HCT116 (cell line): ENCODE measurements around the gene ZCCHC3. TPM values are rescaled to one million over a fixed set of nuclear protein-coding genes. Genes with fewer than 3 reads are reported as not detected.

Experiments
- ATAC-seq: fragments of 200-7000 bp; cut with Tn5 transposase; 2 replicates; pipeline ENCODE4 v1.9.1; 2020; ENCODE audit warnings: mild to moderate bottlenecking, moderate library complexity
- BruUV-seq: library from RNA; stranded (reverse); fragments of 400-500 nt; replicated peaks from 2 replicates; lab custom pipeline; 2021; lab: Mats Ljungman, UMichigan
- CTCF ChIA-PET: fragments of 300-600 bp; sonication (Branson Sonifier 250); formaldehyde crosslinking; loops from one replicate; lab custom pipeline; 2021; ENCODE audit warnings: antibody characterized with exemption; lab: Charles Lee
- POLR2A ChIA-PET: fragments of 300-600, 350-600 bp; sonication (Branson Sonifier 250); formaldehyde crosslinking; loops from one replicate; lab custom pipeline; 2021; ENCODE audit warnings: antibody characterized with exemption; lab: Charles Lee
- RAD21 ChIA-PET, 2 experiments: fragments of 300-600 bp; sonication (Branson Sonifier 250); formaldehyde crosslinking; loops; one replicate each; lab custom pipeline; 2023; ENCODE audit warnings: low total read pairs in 2 of 2; ENCODE audit not compliant: uncharacterized antibody in 2 of 2, unreplicated experiment in 2 of 2, low non-redundant PET in 1 of 2; lab: Charles Lee
- DNase-seq: peaks from one replicate; pipeline ENCODE4 v3.0.0-alpha.2; 2010; ENCODE audit warnings: low read depth, low spot score
- H2AFZ ChIP-seq: fragments of 200-600 bp; shearing (Covaris generic), sonication (generic); 2 replicates; pipeline ENCODE4 v1.6.1; 2017; ENCODE audit warnings: low read depth, mixed run types, mixed read lengths, antibody characterized with exemption, low read length; ENCODE audit not compliant: poor library complexity, severe bottlenecking
- H3K27ac ChIP-seq: 2 replicates; pipeline ENCODE4 v1.5.1; 2012; ENCODE audit warnings: low read depth, low read length
- H3K27me3 ChIP-seq: fragments of 200-600 bp; sonication (generic); 2 replicates; pipeline ENCODE4 v1.6.1; 2016; ENCODE audit warnings: mixed run types, low read length, mixed read lengths; ENCODE audit not compliant: insufficient read depth
- H3K36me3 ChIP-seq, 2 experiments: fragments of 200-500 bp in 1 of 2; fragments of 200-600 bp in 1 of 2; sonication (Bioruptor generic) in 1 of 2; sonication (generic) in 1 of 2; 2 replicates each; pipeline versions ENCODE4 v1.5.1 to v1.6.1; 2014 to 2016; ENCODE audit warnings: low read length in 2 of 2, inconsistent platforms in 1 of 2, mixed read lengths in 1 of 2, mixed run types in 1 of 2; ENCODE audit not compliant: insufficient read depth in 2 of 2, control insufficient read depth in 1 of 2
- H3K4me1 ChIP-seq, 2 experiments: fragments of 200-600 bp in 1 of 2; sonication (generic) in 1 of 2; 2 replicates each; pipeline versions ENCODE4 v1.5.1 to v1.6.1; 2012 to 2017; ENCODE audit warnings: low read length in 2 of 2, inconsistent platforms in 1 of 2, mild to moderate bottlenecking in 1 of 2, mixed read lengths in 1 of 2, mixed run types in 1 of 2, moderate library complexity in 1 of 2; ENCODE audit not compliant: insufficient read depth in 2 of 2, control insufficient read depth in 1 of 2
- H3K4me2 ChIP-seq: fragments of 200-600 bp; sonication (generic); 2 replicates; pipeline ENCODE4 v1.6.1; 2017; ENCODE audit warnings: mixed run types, low read length, mixed read lengths
- H3K4me3 ChIP-seq, 2 experiments: fragments of 200-600 bp in 1 of 2; sonication (generic) in 1 of 2; replicated peaks in 1 of 2; 2 replicates each; pipeline ENCODE4 v1.5.1; 2011 to 2016; ENCODE audit warnings: low read length in 2 of 2, control low read depth in 1 of 2, low read depth in 1 of 2, mild to moderate bottlenecking in 1 of 2, mixed read lengths in 1 of 2, mixed run types in 1 of 2
- H3K79me2 ChIP-seq: fragments of 200-600 bp; sonication (generic); 2 replicates; pipeline ENCODE4 v1.6.1; 2017; ENCODE audit warnings: mild to moderate bottlenecking, mixed run types, low read length, moderate library complexity, mixed read lengths; ENCODE audit not compliant: insufficient read depth
- H3K9ac ChIP-seq: fragments of 200-600 bp; sonication (generic); 2 replicates; pipeline ENCODE4 v1.6.1; 2016; ENCODE audit warnings: low read length, mixed read lengths
- H3K9me2 ChIP-seq: fragments of 200-600 bp; sonication (generic), shearing (Covaris generic); 2 replicates; pipeline ENCODE4 v1.6.1; 2017; ENCODE audit warnings: mixed run types, mild to moderate bottlenecking, moderate library complexity; ENCODE audit not compliant: insufficient read depth
- H3K9me3 ChIP-seq, 2 experiments: fragments of 200-500 bp in 1 of 2; fragments of 200-600 bp in 1 of 2; sonication (Bioruptor generic) in 1 of 2; sonication (generic) in 1 of 2; 2 replicates each; pipeline ENCODE4 v1.6.1; 2014 to 2017; ENCODE audit warnings: low read length in 2 of 2, mixed read lengths in 2 of 2, inconsistent platforms in 1 of 2, low read depth in 1 of 2, mild to moderate bottlenecking in 1 of 2, mixed run types in 1 of 2, moderate library complexity in 1 of 2; ENCODE audit not compliant: control insufficient read depth in 1 of 2, insufficient read depth in 1 of 2
- H4K20me1 ChIP-seq: fragments of 200-600 bp; sonication (generic), shearing (Covaris generic); 2 replicates; pipeline ENCODE4 v1.6.1; 2017; ENCODE audit warnings: mixed run types, mild to moderate bottlenecking, moderate library complexity; ENCODE audit not compliant: insufficient read depth
- CBX3 ChIP-seq: IDR thresholded peaks from 2 replicates; pipeline ENCODE4 v1.6.1; 2012; ENCODE audit warnings: low read depth
- CEBPB ChIP-seq: IDR thresholded peaks from 2 replicates; pipeline ENCODE4 v1.6.1; 2012; ENCODE audit warnings: low read depth
- EGR1 ChIP-seq: IDR thresholded peaks from 2 replicates; pipeline ENCODE4 v1.6.1; 2012; ENCODE audit warnings: low read depth
- ELF1 ChIP-seq: IDR thresholded peaks from 2 replicates; pipeline ENCODE4 v1.6.1; 2012; ENCODE audit warnings: low read depth, borderline replicate concordance
- JUND ChIP-seq: IDR thresholded peaks from 2 replicates; pipeline ENCODE4 v1.6.1; 2012
- POLR2A ChIP-seq: IDR thresholded peaks from 2 replicates; pipeline ENCODE4 v1.7.0; 2011; ENCODE audit warnings: borderline replicate concordance; ENCODE audit not compliant: insufficient read depth, insufficient read length; ENCODE audit errors: extremely low read depth
- POLR2AphosphoS5 ChIP-seq: IDR thresholded peaks from 2 replicates; pipeline ENCODE4 v1.6.1; 2011; ENCODE audit warnings: mild to moderate bottlenecking, low read depth, low read length, moderate library complexity
- RAD21 ChIP-seq: IDR thresholded peaks from 2 replicates; pipeline ENCODE4 v1.6.1; 2012; ENCODE audit warnings: low read depth, mild to moderate bottlenecking
- SRF ChIP-seq: IDR thresholded peaks from 2 replicates; pipeline ENCODE4 v1.6.1; 2012; ENCODE audit warnings: low read depth
- TCF7L2 ChIP-seq: IDR thresholded peaks from 2 replicates; pipeline ENCODE4 v1.7.0; 2011; ENCODE audit warnings: borderline replicate concordance, inconsistent platforms; ENCODE audit not compliant: insufficient read depth, insufficient read length; ENCODE audit errors: extremely low read depth
- YY1 ChIP-seq: IDR thresholded peaks from 2 replicates; pipeline ENCODE4 v1.6.1; 2011; ENCODE audit warnings: low read length, low read depth, moderate library complexity, mild to moderate bottlenecking; ENCODE audit not compliant: insufficient replicate concordance; ENCODE audit errors: extremely low read depth
- ZBTB33 ChIP-seq: IDR thresholded peaks from 2 replicates; pipeline ENCODE4 v1.6.1; 2011; ENCODE audit warnings: mild to moderate bottlenecking, low read length, moderate library complexity; ENCODE audit not compliant: insufficient replicate concordance; ENCODE audit errors: extremely low read depth
- ZFX ChIP-seq: fragments of 450-650 bp; IDR thresholded peaks from 2 replicates; pipeline ENCODE4 v1.6.1; 2017
- intact Hi-C: fragments of 100-400 bp; cut with micrococcal nuclease; formaldehyde crosslinking; loops from 2 replicates; pipeline ENCODE4 v1.10.0; 2022
- total RNA-seq: library from RNA; stranded (reverse); gene quantifications from one replicate; pipeline ENCODE4 v1.2.1, GENCODE V29; 2021; ENCODE audit not compliant: unreplicated experiment
- TF ChIP-seq, protein P1 (sequence below): IDR thresholded peaks from 2 replicates; pipeline ENCODE4 v1.6.1; 2012; ENCODE audit warnings: low read depth
- TF ChIP-seq, protein P2 (sequence below): IDR thresholded peaks from 2 replicates; pipeline ENCODE4 v1.6.1; 2012

The ZCCHC3 gene
- total RNA-seq, 1 experiment from 2014 or later = 19.3 TPM

GRCh38 chr20:278181-278580 lies 19.2 kb upstream of the ZCCHC3 start:
- ATAC-seq (no peak), DNase-seq (no peak)
- Histone ChIP-seq H3K9ac (no peak overlapping the region), H3K27me3 (no peaks in the 10 kb centered on the region), H3K36me3 (peaks cover 3 to 29% of the 10 kb centered on the region in 2 experiments; a peak in 2 of 4 replicates), H2AFZ (no peak overlapping the region), H3K9me3 (no peaks in the 10 kb centered on the region), H3K27ac (no peak overlapping the region), H3K9me2 (no peaks in the 10 kb centered on the region)
- POLR2A ChIA-PET = no interaction called here
- RAD21 ChIA-PET = no interaction called here
- TF ChIP-seq, protein P1, sequence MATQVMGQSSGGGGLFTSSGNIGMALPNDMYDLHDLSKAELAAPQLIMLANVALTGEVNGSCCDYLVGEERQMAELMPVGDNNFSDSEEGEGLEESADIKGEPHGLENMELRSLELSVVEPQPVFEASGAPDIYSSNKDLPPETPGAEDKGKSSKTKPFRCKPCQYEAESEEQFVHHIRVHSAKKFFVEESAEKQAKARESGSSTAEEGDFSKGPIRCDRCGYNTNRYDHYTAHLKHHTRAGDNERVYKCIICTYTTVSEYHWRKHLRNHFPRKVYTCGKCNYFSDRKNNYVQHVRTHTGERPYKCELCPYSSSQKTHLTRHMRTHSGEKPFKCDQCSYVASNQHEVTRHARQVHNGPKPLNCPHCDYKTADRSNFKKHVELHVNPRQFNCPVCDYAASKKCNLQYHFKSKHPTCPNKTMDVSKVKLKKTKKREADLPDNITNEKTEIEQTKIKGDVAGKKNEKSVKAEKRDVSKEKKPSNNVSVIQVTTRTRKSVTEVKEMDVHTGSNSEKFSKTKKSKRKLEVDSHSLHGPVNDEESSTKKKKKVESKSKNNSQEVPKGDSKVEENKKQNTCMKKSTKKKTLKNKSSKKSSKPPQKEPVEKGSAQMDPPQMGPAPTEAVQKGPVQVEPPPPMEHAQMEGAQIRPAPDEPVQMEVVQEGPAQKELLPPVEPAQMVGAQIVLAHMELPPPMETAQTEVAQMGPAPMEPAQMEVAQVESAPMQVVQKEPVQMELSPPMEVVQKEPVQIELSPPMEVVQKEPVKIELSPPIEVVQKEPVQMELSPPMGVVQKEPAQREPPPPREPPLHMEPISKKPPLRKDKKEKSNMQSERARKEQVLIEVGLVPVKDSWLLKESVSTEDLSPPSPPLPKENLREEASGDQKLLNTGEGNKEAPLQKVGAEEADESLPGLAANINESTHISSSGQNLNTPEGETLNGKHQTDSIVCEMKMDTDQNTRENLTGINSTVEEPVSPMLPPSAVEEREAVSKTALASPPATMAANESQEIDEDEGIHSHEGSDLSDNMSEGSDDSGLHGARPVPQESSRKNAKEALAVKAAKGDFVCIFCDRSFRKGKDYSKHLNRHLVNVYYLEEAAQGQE = no peak
- TF ChIP-seq ZBTB33 (no peak), RAD21 (no peak), JUND (no peak), ELF1 (no peak), CEBPB (no peak), POLR2AphosphoS5 (no peak), CBX3 (no peak), TCF7L2 (no peak), YY1 (no peak), EGR1 (no peak), SRF (no peak), ZFX (no peak), POLR2A (no peak)
- TF ChIP-seq, protein P2, sequence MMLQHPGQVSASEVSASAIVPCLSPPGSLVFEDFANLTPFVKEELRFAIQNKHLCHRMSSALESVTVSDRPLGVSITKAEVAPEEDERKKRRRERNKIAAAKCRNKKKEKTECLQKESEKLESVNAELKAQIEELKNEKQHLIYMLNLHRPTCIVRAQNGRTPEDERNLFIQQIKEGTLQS = no peak
- TF ChIP-seq, all 23 proteins: peak for 0
- Histone ChIP-seq H4K20me1 (no peaks in the 10 kb centered on the region), H3K4me1 (no peaks in the 10 kb centered on the region), H3K4me3 (no peak overlapping the region), H3K4me2 (no peak overlapping the region), H3K79me2 (no peaks in the 10 kb centered on the region)
- BruUV-seq = no TSS peak
- intact Hi-C loops = no loop called here
- CTCF ChIA-PET = no interaction called here
